DMS114 treated with DMSO at 0.1 percent for 48 hours (cell line): Measurements from ENCODE around the gene CHRNB1.
A peak's percentile ranks its signal among the peaks of the same experiment; 100 is the strongest.

Source experiments
- DNase-seq: peaks from one replicate; lab custom pipeline; 2025; ENCODE audit not compliant: unreplicated experiment; lab: John Stamatoyannopoulos, UW

The CHRNB1 gene

DNA sequence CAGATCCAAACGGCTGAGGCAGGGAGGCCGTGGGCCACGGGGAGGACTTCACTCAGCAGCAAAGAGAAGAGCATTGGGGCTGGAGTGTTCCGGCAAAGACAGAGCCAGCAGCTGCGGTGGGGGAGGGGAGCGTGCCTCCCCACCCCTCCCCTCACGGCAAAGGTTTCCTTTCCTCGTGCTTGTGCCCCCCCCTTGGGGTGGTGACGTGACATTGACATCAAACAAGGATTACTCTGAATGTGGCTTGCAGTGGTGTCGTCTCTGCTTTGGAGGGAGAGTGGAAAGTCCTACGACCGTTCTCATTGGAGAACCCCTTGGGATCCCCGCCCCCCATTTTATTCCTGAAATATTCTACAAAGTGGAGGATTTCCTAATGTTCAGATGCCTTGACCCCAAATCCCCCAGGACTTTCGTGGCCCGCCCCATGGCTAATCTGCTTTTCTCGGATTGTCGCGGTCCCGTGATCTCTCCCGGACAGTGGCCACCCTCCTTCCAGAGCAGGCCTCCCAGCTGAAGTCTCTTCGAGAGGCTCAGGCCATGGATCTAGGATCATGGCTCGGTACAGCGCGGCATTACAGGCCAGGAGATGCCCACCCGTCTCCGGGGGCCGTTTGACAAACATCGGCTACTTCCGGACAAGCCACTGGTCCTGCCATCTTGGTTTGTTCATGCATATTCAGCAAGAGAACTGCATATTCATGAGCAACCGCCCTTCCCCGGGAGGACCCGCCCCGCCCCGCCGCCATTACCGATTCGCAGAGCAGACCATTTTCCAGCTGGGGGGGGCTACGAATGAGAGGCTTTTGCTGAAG, 38.6 kb downstream of the CHRNB1 start:
- DNase-seq: peak; percentile 90

DNA sequence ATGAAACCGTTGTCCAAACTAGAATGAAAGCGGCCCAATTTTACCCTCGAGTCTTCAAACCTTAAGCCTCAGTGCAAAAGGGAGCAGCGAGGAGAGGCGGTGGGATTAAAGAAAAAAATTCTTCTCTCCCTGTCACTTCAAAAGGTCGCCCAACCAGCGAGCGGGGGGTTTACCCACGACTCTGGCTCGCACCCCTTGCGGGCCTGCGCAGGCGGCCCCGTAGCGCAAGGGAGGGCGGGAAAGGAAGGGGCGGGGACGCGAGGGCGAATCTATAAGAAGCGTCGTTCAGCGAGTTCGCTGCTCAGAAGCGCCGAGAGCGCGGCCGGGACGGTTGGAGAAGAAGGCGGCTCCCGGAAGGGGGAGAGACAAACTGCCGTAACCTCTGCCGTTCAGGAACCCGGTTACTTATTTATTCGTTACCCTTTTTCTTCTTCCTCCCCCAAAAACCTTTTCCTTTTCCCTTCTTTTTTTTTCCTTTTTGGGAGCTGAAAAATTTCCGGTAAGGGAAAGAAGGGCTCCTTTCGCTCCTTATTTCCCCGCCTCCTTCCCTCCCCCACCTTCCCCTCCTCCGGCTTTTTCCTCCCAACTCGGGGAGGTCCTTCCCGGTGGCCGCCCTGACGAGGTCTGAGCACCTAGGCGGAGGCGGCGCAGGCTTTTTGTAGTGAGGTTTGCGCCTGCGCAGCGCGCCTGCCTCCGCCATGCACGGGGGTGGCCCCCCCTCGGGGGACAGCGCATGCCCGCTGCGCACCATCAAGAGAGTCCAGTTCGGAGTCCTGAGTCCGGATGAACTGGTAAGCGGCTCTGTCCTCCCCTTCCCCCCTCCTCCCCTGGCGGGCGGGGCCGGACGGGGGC, 39.4 kb downstream of the CHRNB1 start, which contains the start of gene POLR2A:
TSS of gene POLR2A (plus strand) at position 300 of the 852 bp plus-strand sequence.
- peak; percentile 90 for DNase-seq

DNA sequence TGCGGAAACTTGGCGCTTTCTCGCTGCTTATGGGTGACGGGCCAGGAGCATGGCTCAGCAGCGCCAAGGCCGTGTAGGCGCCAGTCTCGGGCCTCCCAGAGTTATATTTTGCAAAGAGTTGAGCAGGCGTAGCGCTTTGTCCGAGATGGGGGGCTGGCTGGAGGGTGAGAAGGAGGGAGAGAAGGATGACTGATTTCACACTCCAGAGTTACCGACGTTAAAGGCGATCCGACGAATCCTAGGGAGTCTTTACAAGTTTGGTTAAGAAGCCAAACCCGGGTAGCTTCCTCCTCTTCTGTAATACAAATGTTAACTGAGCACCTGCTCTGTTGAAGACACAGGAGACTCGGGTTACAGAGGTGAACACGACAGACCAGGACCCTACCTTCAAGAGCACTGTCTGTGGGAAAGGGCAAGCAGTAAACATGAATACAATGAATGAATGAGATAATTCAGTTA, 40.1 kb downstream of the CHRNB1 start:
- no peak for DNase-seq

DNA sequence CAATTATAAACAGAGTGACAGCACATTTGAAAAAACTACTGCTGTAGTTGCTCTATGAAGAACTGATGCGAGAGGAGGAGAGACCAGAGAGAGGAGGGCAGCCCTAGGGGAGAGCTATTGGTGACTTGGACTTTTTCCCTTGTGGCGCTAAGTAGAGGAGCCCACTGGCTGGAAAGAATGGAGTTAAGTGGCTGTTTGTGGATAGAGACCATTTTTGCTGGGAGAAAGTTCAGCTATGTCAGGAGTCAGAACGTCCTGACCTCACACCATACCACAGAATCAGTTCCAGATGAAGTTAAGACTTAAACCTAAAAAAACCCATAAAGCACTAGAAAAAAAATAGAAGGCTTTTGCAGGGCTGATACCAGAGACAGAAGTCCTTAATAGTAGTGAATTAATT, 41.3 kb downstream of the CHRNB1 start:
- no peak for DNase-seq

DNA sequence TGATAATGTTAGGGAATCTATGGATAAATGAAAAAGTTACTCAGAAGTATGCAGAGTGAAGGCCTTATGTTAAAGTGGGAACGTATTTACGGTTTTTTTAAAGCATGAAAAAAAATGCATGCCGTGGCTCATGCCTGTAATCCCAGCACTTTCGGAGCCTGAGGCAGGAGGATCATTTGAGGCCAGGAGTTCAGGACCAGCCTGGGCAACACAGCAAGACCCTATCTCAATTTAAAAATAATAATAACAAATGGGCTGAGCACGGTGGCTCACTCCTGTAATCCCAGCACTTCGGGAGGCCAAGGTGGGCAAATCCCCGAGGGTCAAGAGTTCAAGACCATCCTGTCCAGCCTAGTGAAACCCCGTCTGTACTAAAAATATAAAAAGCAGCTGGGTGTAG, 45.3 kb downstream of the CHRNB1 start:
- DNase-seq: no peak

DNA sequence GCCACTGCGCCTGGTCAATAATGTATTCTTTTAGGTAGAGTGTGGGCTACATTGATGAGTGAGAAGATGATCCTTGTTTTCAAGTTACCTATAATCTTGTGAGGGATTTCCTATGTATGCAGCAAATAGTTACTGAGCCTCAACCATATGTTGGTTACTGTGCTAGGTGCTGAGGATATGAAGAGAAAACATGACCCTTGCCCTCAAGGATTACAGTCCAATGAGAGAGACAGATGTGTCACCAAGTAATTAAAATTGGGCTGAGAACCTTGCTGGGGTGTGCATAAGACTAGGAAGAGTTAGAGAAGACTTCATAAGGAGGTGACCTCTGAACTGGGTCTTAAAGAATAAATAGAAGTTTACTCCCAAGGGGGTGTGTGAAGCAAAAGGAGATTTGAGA, 46.7 kb downstream of the CHRNB1 start:
- no peak for DNase-seq

DNA sequence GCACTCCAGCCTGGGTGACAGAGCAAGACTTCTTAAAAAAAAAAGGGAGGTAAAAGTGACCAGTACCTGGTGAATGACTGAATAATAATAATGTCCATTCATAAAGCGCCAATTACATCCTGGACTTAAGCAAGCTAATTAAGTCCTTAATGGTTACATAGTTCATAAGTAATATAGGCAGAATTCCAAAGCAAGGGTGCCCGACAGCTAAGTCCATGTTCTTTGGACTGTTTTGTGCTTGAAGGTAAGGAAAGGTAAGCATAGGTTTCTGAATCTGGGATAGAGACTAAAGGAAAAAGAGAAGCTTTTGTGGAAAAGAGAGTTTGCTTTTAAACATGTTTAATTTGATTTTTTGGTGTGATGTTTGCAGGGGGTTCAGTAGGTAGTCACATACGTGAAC, 49.1 kb downstream of the CHRNB1 start:
- DNase-seq: no peak

DNA sequence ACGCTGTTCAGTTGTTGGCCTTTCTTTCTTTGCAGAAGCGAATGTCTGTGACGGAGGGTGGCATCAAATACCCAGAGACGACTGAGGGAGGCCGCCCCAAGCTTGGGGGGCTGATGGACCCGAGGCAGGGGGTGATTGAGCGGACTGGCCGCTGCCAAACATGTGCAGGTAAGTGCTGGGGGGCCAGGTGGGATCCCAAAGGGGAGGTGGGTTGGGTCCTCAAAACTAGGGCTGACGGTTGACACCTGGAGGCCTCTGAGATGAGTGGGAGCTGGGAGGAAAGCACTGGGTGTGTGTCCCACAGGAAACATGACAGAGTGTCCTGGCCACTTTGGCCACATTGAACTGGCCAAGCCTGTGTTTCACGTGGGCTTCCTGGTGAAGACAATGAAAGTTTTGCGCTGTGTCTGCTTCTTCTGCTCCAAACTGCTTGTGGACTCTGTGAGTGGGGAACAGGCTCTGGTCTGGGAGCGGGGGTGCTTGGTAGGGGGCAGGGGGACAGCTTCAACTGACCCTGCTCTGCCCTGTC, 51.1 kb downstream of the CHRNB1 start:
- DNase-seq: no peak

DNA sequence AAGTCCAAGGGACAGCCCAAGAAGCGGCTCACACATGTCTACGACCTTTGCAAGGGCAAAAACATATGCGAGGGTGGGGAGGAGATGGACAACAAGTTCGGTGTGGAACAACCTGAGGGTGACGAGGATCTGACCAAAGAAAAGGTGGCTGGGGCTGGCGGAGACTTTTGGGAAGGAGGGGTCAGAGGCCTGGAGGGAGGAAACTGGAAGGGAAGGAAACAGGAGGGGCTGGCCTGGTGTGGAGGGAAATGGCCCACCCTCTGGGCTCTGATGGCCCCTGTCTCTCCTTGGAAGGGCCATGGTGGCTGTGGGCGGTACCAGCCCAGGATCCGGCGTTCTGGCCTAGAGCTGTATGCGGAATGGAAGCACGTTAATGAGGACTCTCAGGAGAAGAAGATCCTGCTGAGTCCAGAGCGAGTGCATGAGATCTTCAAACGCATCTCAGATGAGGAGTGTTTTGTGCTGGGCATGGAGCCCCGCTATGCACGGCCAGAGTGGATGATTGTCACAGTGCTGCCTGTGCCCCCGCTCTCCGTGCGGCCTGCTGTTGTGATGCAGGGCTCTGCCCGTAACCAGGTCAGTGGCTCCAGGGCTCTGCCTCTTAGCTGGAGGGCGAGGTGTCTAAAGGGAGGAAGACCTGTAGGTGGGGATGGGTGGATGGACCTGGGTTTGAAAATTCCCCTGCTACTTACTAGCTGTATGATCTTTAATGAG, 51.8 kb downstream of the CHRNB1 start:
- DNase-seq: no peak

DNA sequence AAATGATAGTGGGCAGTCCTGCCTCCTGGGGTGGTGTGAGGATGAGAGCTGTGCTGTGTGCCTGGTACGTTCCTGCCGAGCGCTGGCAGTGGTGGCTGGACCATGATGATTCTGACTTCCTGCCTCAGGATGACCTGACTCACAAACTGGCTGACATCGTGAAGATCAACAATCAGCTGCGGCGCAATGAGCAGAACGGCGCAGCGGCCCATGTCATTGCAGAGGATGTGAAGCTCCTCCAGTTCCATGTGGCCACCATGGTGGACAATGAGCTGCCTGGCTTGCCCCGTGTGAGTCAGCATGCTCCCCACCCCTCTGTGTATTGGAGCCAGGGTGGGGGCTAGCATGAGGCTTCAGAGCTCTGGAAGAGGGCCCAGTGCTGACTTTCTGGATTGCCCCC, 52.4 kb downstream of the CHRNB1 start:
- DNase-seq: no peak

DNA sequence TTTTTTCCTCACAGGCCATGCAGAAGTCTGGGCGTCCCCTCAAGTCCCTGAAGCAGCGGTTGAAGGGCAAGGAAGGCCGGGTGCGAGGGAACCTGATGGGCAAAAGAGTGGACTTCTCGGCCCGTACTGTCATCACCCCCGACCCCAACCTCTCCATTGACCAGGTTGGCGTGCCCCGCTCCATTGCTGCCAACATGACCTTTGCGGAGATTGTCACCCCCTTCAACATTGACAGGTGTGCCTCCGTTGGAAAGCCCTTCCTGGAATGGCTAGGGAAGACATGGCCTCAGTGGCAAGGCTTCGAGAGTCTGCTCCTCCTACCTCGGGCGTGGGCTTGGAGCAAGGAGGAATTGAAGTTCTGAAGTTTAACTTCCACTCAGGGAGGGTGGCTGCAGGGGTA, 52.8 kb downstream of the CHRNB1 start:
- no peak for DNase-seq

DNA sequence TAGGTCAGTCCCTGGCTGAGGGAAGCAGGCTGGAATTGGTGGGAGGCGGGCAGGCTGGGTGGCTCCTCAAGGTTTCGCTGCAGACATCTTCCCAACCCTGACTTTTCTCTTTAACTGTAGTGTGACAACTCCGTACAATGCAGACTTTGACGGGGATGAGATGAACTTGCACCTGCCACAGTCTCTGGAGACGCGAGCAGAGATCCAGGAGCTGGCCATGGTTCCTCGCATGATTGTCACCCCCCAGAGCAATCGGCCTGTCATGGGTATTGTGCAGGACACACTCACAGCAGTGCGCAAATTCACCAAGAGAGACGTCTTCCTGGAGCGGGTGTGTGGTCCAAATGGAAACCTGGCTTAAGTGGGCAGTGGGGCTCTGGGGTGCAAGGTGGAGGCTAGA, 54.3 kb downstream of the CHRNB1 start:
- DNase-seq: no peak

DNA sequence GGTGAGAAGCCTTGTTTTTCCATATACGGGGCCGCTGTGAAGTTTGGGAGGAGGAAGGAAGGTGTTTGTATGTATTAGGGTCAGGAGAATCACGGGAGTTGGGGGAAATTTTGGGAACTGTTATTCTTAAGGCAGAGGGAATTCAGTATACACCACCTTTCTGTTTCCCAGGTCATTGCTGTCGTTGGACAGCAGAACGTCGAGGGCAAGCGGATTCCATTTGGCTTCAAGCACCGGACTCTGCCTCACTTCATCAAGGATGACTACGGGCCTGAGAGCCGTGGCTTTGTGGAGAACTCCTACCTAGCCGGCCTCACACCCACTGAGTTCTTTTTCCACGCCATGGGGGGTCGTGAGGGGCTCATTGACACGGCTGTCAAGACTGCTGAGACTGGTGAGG, 56.9 kb downstream of the CHRNB1 start:
- no peak for DNase-seq

DNA sequence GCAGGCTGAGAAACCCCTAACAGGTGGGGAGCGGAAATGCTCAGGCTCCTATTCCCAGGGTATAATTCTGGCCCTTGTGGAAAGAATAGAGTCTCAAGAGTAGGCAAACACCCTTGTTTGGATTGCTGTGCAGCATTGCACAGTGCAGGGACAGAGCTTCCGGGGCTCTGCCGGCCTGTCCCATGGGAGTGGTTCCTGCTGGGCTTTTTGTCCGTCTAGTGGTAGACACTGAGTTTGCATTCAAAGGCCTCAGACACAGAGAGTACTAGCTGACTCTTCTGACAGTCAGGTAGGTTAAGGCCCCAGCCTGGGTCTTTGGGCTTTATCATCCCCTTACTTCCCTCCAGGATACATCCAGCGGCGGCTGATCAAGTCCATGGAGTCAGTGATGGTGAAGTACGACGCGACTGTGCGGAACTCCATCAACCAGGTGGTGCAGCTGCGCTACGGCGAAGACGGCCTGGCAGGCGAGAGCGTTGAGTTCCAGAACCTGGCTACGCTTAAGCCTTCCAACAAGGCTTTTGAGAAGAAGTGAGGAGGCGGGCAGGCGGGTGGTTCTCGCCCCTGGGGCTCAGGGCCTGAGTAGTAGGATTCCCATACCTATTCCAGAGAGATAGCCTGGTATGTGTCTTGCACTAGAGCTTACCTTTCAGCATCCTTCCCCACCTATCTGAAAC, 57.4 kb downstream of the CHRNB1 start:
- DNase-seq: no peak

DNA sequence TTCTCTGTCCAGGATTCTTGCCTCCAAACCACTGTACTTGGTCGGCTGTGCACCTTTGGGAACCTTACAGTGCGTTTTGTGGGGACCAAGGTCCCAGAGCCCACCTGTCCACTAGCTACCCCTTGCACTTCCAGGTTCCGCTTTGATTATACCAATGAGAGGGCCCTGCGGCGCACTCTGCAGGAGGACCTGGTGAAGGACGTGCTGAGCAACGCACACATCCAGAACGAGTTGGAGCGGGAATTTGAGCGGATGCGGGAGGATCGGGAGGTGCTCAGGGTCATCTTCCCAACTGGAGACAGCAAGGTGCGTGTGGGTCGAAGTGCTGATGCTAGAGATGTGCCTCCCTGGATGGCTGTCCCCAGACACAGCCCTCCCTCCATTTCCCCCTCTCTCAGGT, 58.1 kb downstream of the CHRNB1 start:
- no peak for DNase-seq

DNA sequence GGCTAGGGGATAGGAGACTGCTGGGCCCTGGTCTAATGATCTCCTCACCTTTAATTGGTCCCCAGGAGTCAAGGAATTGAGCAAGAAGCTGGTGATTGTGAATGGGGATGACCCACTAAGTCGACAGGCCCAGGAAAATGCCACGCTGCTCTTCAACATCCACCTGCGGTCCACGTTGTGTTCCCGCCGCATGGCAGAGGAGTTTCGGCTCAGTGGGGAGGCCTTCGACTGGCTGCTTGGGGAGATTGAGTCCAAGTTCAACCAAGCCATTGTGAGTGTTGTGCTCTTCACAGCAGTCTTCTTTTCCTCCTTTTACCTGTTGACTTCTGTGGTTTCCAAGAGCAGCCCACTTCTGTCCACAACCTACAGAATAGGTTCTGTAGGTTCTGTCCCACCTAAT, 58.7 kb downstream of the CHRNB1 start:
- DNase-seq: no peak
